K562 (cell line): ENCODE measurements around the gene BAIAP2L2.

Experiments
- CTCF ChIP-seq, 3 experiments: IDR thresholded peaks in 2 of 3; conservative IDR thresholded peaks in 1 of 3; 2 replicates each; pipeline ENCODE4 v1.5.1; 2011 to 2012; ENCODE audit warnings: low read length in 3 of 3, mild to moderate bottlenecking in 3 of 3, control low read depth in 2 of 3, improper control_type of control experiment in 1 of 3, inconsistent platforms in 1 of 3, low read depth in 1 of 3, mixed read lengths in 1 of 3, moderate library complexity in 1 of 3; ENCODE audit not compliant: insufficient read depth in 2 of 3
- MAFG ChIP-seq: fragments of 450-650 bp; conservative IDR thresholded peaks from 2 replicates; pipeline ENCODE4 v1.6.1; 2016; ENCODE audit warnings: missing genetic modification characterization, missing compliant biosample characterization
- POLR2G ChIP-seq: fragments of 200-400 bp; formaldehyde crosslinking; IDR thresholded peaks from 2 replicates; pipeline ENCODE4 v1.6.1; 2017; ENCODE audit warnings: low read depth, mild to moderate bottlenecking, antibody characterized with exemption, low read length, moderate library complexity
- TEAD4 ChIP-seq, 2 experiments: sonication (generic) in 1 of 2; formaldehyde crosslinking in 1 of 2; IDR thresholded peaks; 2 replicates each; pipeline versions ENCODE4 v1.6.1 to v1.8.0; 2012 to 2022; ENCODE audit warnings: borderline replicate concordance in 1 of 2, inconsistent platforms in 1 of 2, low read length in 1 of 2, mild to moderate bottlenecking in 1 of 2, missing genetic modification reagents in 1 of 2

GRCh38 chr22:38142606-38143005 lies 32.1 kb upstream of the BAIAP2L2 start:
- TF ChIP-seq POLR2G = no peak
- TF ChIP-seq MAFG = no peak
- TF ChIP-seq CTCF (IDR thresholded peaks at IDR 0.05 in 2 of 3, conservative IDR thresholded peaks at IDR 0.05 in 1 of 3; ENCODE audit: insufficient read depth in 2 of 3, low read depth in 1 of 3, low read length in 3 of 3) = no peak
- TF ChIP-seq TEAD4 (IDR thresholded peaks at IDR 0.05; ENCODE audit: low read length) = no peak
- TF ChIP-seq TEAD4 (CRISPR knock-in tag; IDR thresholded peaks at IDR 0.05; ENCODE audit: borderline replicate concordance) = no peak
